Astrocyte of the spinal cord (primary cell): ENCODE measurements around the gene CXXC5.

ENCODE experiments used
- DNase-seq: peaks from one replicate; pipeline ENCODE4 v3.0.0; 2011; ENCODE audit warnings: low read depth, low spot score
- H3K4me3 ChIP-seq: 2 replicates; pipeline ENCODE4 v1.5.1; 2011; ENCODE audit warnings: low read depth, mild to moderate bottlenecking, low read length, moderate library complexity
- CTCF ChIP-seq: IDR thresholded peaks from 2 replicates; pipeline ENCODE4 v1.5.1; 2012; ENCODE audit warnings: low read depth, mild to moderate bottlenecking, low read length, inconsistent platforms
- in situ Hi-C: cut with HindIII; loops from 2 replicates; pipeline ENCODE4 v1.10.0; 2017; ENCODE audit warnings: low sequenced_read_pairs

Gene CXXC5

GRCh38 chr5:139670369-139671095 is 22.4 kb downstream of the CXXC5 start:
- H3K4me3 ChIP-seq, result no peak overlapping the region
- TF ChIP-seq CTCF, result peak; percentile 40
- in situ Hi-C loops, result no loop called here
- DNase-seq, result no peak

- DNase-seq, result no peak
- H3K4me3 ChIP-seq, result no peak overlapping the region
- in situ Hi-C loops, result no loop called here
- no peak for TF ChIP-seq CTCF
These were observed 23.1 kb downstream of the CXXC5 start for GRCh38 chr5:139671096-139671841.

- DNase-seq, result no peak
- in situ Hi-C loops, result no loop called here
These were observed 27.1 kb downstream of the CXXC5 start for GRCh38 chr5:139675213-139675612.

GRCh38 chr5:139675825-139676224 is 27.7 kb downstream of the CXXC5 start:
- in situ Hi-C loops, result no loop called here
- no peak overlapping the region for H3K4me3 ChIP-seq
- TF ChIP-seq CTCF, result no peak
- DNase-seq, result no peak

More at GRCh38 chr5:139675213-139675612, 27.1 kb downstream of the CXXC5 start:
- no peak for TF ChIP-seq CTCF
- H3K4me3 ChIP-seq, result no peak overlapping the region

- no peak for TF ChIP-seq CTCF
- DNase-seq, result no peak
- H3K4me3 ChIP-seq, result no peak overlapping the region
- in situ Hi-C loops, result no loop called here
These were observed 28.3 kb downstream of the CXXC5 start for GRCh38 chr5:139676406-139676805.

GRCh38 chr5:139676951-139677735 is 29.0 kb downstream of the CXXC5 start:
- TF ChIP-seq CTCF, result no peak
- no peak for DNase-seq
- no peak overlapping the region for H3K4me3 ChIP-seq
- in situ Hi-C loops, result no loop called here
